ENCODE measurements around the gene EFHC1. TPM values are rescaled to one million over a fixed set of nuclear protein-coding genes. Genes with fewer than 3 reads are reported as not detected.

The EFHC1 gene
- total RNA-seq, 1 donor from 2014 or later = 23.2 TPM

DNA sequence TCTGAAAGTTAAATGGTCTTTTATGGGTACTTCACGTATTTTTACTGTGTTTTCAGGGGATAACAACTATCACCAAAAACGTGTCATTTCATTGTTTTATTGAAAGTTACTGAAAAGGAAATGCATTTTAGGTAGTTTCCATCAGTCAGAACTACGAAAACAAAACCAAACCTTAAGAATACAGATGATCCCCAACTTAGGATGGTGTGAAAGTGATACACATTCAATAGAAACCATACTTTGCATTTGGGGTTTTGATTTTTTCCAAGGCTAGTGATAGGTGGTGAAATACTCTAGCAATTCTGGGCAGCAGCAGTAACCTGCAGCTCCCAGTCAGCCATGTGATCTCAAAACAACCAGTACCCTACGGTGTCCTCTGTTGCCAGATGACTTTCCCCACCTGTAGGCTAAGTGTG, 25.9 kb upstream of the EFHC1 start:
- Mint-ChIP-seq H3K36me3 (ENCODE audit: low read depth) (no peaks in the 10 kb centered on the region), H3K27me3 (no peaks in the 10 kb centered on the region), H3K4me1 (peaks cover 56% of the 10 kb centered on the region), H3K27ac (no peak overlapping the region), H3K9me3 (no peaks in the 10 kb centered on the region), H3K4me3 (no peak overlapping the region)
- POLR2A ChIA-PET = interaction anchor here (1.0 kb wide), 1 partner anchor 109 kb away, joined by 4 read pairs; the partner anchor contains the start of gene MCM3
- TF ChIP-seq, protein P1, sequence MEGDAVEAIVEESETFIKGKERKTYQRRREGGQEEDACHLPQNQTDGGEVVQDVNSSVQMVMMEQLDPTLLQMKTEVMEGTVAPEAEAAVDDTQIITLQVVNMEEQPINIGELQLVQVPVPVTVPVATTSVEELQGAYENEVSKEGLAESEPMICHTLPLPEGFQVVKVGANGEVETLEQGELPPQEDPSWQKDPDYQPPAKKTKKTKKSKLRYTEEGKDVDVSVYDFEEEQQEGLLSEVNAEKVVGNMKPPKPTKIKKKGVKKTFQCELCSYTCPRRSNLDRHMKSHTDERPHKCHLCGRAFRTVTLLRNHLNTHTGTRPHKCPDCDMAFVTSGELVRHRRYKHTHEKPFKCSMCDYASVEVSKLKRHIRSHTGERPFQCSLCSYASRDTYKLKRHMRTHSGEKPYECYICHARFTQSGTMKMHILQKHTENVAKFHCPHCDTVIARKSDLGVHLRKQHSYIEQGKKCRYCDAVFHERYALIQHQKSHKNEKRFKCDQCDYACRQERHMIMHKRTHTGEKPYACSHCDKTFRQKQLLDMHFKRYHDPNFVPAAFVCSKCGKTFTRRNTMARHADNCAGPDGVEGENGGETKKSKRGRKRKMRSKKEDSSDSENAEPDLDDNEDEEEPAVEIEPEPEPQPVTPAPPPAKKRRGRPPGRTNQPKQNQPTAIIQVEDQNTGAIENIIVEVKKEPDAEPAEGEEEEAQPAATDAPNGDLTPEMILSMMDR (IDR thresholded peaks at IDR 0.05) = no peak
- ATAC-seq (ENCODE audit: low read depth) (peak; percentile 19), DNase-seq (no peak)
- intact Hi-C loops (cut with micrococcal nuclease) = loop anchor here (5.0 to 10.0 kb wide), 2 partner anchors 42 to 329 kb away; no protein-coding TSS in a partner anchor
- CTCF ChIA-PET = no interaction called here

DNA sequence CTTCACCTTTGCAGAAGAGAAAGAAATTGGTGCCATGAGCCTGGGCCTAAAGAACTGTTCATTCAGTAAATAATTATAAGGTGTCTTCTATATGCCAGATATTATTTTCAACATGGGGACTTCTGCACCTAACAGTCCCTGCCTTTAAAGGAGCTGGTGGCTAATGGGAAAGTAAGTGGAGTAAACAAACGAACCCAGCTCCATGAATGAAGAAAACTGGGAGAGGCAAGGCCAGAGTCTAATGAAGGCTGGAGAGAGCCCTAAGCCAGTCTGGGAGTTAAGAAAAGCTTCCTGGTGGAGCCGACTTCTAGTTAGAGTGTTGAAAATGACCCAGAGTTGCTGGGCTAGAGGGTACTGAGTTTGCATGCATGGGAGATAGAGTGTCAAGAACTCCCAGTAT, 24.2 kb upstream of the EFHC1 start:
- Mint-ChIP-seq H3K27ac (no peak overlapping the region), H3K27me3 (no peaks in the 10 kb centered on the region), H3K4me3 (no peak overlapping the region), H3K9me3 (no peaks in the 10 kb centered on the region), H3K36me3 (ENCODE audit: low read depth) (no peaks in the 10 kb centered on the region), H3K4me1 (peaks cover 48% of the 10 kb centered on the region)
- ATAC-seq (ENCODE audit: low read depth) = no peak
- DNase-seq = no peak
- ChIA-PET CTCF (interaction anchor here (8.8 kb wide), 1 partner anchor 111 kb away, joined by 156 read pairs; the partner anchor contains the start of gene MCM3), POLR2A (no interaction called here)
- TF ChIP-seq, protein P1 (IDR thresholded peaks at IDR 0.05) = no peak
- intact Hi-C loops (cut with micrococcal nuclease) = loop anchor here (10.0 kb wide), 1 partner anchor 331 kb away; no protein-coding TSS in a partner anchor

- Mint-ChIP-seq H3K27me3 (no peaks in the 10 kb centered on the region), H3K36me3 (ENCODE audit: low read depth) (peaks cover 18% of the 10 kb centered on the region), H3K9me3 (no peaks in the 10 kb centered on the region), H3K4me3 (no peak overlapping the region), H3K27ac (no peak overlapping the region), H3K4me1 (peaks cover 33% of the 10 kb centered on the region)
- TF ChIP-seq, protein P1 (IDR thresholded peaks at IDR 0.05) = no peak
- ChIA-PET CTCF (interaction anchor here (0.7 to 8.8 kb wide), 17 partner anchors 9 to 266 kb away, joined by 3 to 156 read pairs (median 6); partner anchors contain the start of genes MCM3 and PAQR8), POLR2A (interaction anchor here (0.6 to 1.7 kb wide), 3 partner anchors 35 to 115 kb away, joined by 4 to 7 read pairs (median 6); partner anchors contain the start of gene MCM3)
- no peak for DNase-seq
- ATAC-seq (ENCODE audit: low read depth) = peak; percentile 61
- intact Hi-C loops (cut with micrococcal nuclease) = loop anchor here (1.0 to 10.0 kb wide), 6 partner anchors 15 to 335 kb away; partner anchors contain the start of gene PAQR8
These were observed 20.4 kb upstream of the EFHC1 start for GRCh38 chr6:52399511-52400312.

DNA sequence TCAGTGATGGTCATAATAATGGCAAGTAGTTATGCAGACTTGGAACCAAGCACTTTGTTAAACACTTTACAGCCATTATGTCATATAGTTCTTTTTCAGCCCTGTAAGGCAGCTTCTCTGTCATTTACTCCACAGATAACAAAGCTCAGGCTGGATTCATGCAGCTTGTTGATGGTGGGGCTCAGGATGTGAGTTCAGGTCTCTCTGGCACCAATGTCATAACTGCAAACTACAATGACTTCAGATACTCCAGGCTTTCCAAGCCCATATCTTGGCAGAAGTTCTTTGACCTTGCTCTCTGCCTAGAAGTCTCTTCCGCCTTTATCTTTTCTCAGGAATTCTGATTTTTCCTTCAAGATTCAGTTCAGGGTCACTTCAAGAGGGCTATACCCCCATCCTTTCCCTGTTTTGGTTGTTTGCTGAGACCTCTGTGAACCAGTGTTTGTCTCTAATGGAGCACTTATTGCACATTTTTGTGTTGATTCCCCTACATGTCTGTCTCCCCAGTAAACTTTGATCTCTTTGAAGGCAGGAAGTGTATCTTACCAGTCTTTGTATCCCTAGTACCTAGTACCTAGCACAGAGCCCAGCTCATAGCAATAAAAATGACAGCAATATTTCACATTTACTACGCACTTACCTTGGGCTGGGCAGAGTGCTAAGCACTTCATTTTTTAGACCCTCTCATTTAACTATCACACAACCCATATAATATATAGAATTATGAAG, 19.7 kb upstream of the EFHC1 start:
- ATAC-seq (ENCODE audit: low read depth) = no peak
- Mint-ChIP-seq H3K4me1 (peaks cover 33% of the 10 kb centered on the region), H3K9me3 (no peaks in the 10 kb centered on the region), H3K4me3 (no peak overlapping the region), H3K36me3 (ENCODE audit: low read depth) (peaks cover 20% of the 10 kb centered on the region), H3K27me3 (no peaks in the 10 kb centered on the region), H3K27ac (no peak overlapping the region)
- intact Hi-C loops (cut with micrococcal nuclease) = loop anchor here (1.0 kb wide), 1 partner anchor 38 kb away; the partner anchor contains the start of gene PAQR8
- DNase-seq = no peak
- TF ChIP-seq, protein P1 (IDR thresholded peaks at IDR 0.05) = no peak
- POLR2A ChIA-PET = interaction anchor here (1.4 to 1.7 kb wide), 2 partner anchors 114 to 115 kb away, joined by 6 to 7 read pairs; partner anchors contain the start of gene MCM3
- CTCF ChIA-PET = interaction anchor here (0.7 to 8.8 kb wide), 18 partner anchors 10 to 265 kb away, joined by 3 to 156 read pairs (median 6); partner anchors contain the start of genes MCM3 and PAQR8

Data from activated B cell treated with CpG ODN at 0.5 μM for 24 hours (primary cell).